GM19240 (cell line): Measurements from ENCODE around the gene BNC2.

Source experiments
- DNase-seq: peaks from one replicate; pipeline ENCODE4 v3.0.0; 2011; ENCODE audit warnings: low spot score; ENCODE audit not compliant: insufficient read length

Gene BNC2

GRCh38 chr9:16369427-16369826 lies 501.0 kb downstream of the BNC2 start:
- no peak for DNase-seq

- no peak for DNase-seq
These were observed 502.0 kb downstream of the BNC2 start for GRCh38 chr9:16368237-16369087.

DNA sequence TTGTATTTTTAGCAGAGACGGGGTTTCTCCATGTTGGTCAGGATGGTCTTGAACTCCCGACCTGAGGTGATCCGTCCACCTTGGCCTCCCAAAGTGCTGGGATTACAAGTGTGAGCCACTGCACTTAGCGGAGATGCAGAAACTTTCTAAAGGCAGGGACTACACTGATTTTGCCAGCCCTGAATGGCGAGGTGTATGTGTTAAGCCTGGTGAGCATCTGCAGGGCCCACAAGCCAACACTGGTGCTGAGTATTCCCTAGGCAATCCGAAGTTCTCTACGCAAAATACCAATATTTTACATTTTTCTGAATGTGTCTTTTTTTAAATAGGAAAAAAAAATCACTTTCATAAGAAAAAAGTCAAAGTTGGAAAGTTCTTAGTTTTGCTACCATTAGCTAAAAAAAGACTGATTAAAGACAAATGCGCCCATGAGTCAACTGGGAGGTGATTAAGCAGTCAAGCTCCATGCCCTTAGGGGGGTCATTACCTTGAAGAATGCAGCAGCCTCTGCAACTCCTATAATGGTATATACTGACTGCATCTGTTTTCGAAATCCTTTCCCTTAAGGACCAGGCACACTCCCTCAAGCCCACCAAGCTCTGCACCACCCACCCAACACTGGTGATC lies 502.8 kb downstream of the BNC2 start:
- no peak for DNase-seq

GRCh38 chr9:16364347-16364746 lies 506.1 kb downstream of the BNC2 start:
- DNase-seq: no peak

GRCh38 chr9:16363916-16364315 lies 506.6 kb downstream of the BNC2 start:
- no peak for DNase-seq

- no peak for DNase-seq
These were observed 507.2 kb downstream of the BNC2 start for GRCh38 chr9:16363073-16363781.

- no peak for DNase-seq
These were observed 508.5 kb downstream of the BNC2 start for GRCh38 chr9:16361939-16362338.

DNA sequence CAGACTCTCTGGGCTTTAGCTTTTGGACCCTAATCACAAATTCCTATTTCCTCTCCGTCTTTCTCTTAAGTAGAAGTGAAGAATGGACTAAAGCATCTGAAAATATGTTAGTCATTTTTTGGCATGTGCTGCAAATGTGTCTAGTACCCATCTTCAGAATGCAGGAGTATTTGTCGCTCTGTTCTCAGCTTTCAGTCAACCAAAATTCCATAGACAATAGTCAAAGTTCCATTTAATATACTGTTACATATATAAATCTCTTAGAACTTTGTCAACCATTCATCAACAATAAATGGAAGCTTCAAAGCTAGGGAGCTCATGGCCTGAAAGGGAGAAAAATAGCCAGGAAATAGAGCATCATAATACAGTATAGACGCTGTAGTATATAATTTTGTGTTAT lies 509.4 kb downstream of the BNC2 start:
- no peak for DNase-seq

DNA sequence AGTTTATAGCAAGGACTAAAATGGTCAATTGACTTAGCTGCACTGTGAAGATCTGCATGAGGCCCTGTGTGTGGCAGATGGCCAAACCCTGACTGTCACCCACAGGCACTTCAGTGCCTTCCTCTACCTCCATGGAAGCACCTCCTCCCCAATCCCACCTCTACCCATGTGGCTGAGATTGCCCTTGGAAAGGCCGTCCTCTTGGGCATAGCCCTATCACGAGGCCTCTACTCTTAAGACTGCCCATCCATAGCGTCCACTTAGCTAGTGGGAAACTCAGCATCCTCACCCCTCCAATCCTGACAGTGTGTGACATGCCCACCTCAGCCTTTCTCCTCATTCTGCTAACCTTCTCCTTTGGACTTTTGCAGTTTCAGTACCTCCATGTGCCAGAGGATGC lies 510.2 kb downstream of the BNC2 start:
- DNase-seq: no peak
